Endothelial cell of umbilical vein (primary cell): Measurements from ENCODE around the gene RTCB. TPM values are rescaled to one million over a fixed set of nuclear protein-coding genes. Genes with fewer than 3 reads are reported as not detected.

Experiments used
- BruUV-seq: library from RNA; stranded (reverse); fragments of 400-500 nt; replicated peaks from 2 replicates; lab custom pipeline; 2021; lab: Mats Ljungman, UMichigan
- CTCF ChIA-PET: fragments of 300-600, 350-600 bp; sonication (Branson Sonifier 250); formaldehyde crosslinking; loops from one replicate; lab custom pipeline; 2021; ENCODE audit warnings: antibody characterized with exemption, inconsistent platforms; lab: Charles Lee
- POLR2A ChIA-PET: fragments of 300-600, 350-600 bp; sonication (Branson Sonifier 250); formaldehyde crosslinking; loops from one replicate; lab custom pipeline; 2021; ENCODE audit warnings: antibody characterized with exemption, inconsistent platforms; lab: Charles Lee
- DNase-seq: peaks from one replicate; pipeline ENCODE4 v3.0.0-alpha.2; 2011; ENCODE audit warnings: low read depth, low spot score
- FAIRE-seq: peaks from 2 replicates; lab custom pipeline; 2011; peaks lifted over from hg19 to GRCh38; lab: Jason Lieb, UNC
- H2AFZ ChIP-seq: 2 replicates; pipeline ENCODE4 v1.6.0; 2012; ENCODE audit warnings: low read depth, low read length, control low read depth, inconsistent platforms
- H3K27ac ChIP-seq: 2 replicates; pipeline ENCODE4 v1.5.1; 2011; ENCODE audit warnings: low read depth, mild to moderate bottlenecking, control low read depth, low read length, moderate library complexity; ENCODE audit not compliant: insufficient read depth
- H3K27me3 ChIP-seq, 2 experiments: 2 replicates each; pipeline versions ENCODE4 v1.6.0 to v1.6.1; 2011; ENCODE audit warnings: low read length in 2 of 2, mixed read lengths in 1 of 2; ENCODE audit not compliant: control insufficient read depth in 2 of 2, insufficient read depth in 2 of 2
- H3K36me3 ChIP-seq, 2 experiments: 2 replicates in 1 of 2; 3 replicates in 1 of 2; pipeline ENCODE4 v1.5.1; 2011; ENCODE audit warnings: low read length in 2 of 2, mild to moderate bottlenecking in 1 of 2, moderate library complexity in 1 of 2; ENCODE audit not compliant: control insufficient read depth in 2 of 2, insufficient read depth in 2 of 2; ENCODE audit errors: extremely low read depth in 1 of 2
- H3K4me1 ChIP-seq: 3 replicates; pipeline ENCODE4 v1.5.1; 2011; ENCODE audit warnings: mild to moderate bottlenecking, low read length; ENCODE audit not compliant: control insufficient read depth, insufficient read depth; ENCODE audit errors: extremely low read depth
- H3K4me2 ChIP-seq: 2 replicates; pipeline ENCODE4 v1.6.1; 2011; ENCODE audit warnings: low read length, control low read depth, mixed read lengths; ENCODE audit not compliant: insufficient read depth
- H3K4me3 ChIP-seq, 3 experiments: fragments of 200-600 bp in 1 of 3; sonication (generic), shearing (Covaris generic) in 1 of 3; replicated peaks in 1 of 3; 2 replicates each; pipeline ENCODE4 v1.5.1; 2011 to 2016; ENCODE audit warnings: control low read depth in 3 of 3, low read length in 3 of 3, mild to moderate bottlenecking in 2 of 3, inconsistent platforms in 1 of 3, low read depth in 1 of 3, moderate library complexity in 1 of 3; ENCODE audit not compliant: insufficient read depth in 1 of 3
- H3K79me2 ChIP-seq: 2 replicates; pipeline ENCODE4 v1.6.0; 2012; ENCODE audit warnings: low read length, inconsistent platforms; ENCODE audit not compliant: control insufficient read depth, insufficient read depth
- H3K9ac ChIP-seq: replicated peaks from 2 replicates; pipeline ENCODE3; 2011; ENCODE audit warnings: low read length, control low read depth; ENCODE audit not compliant: insufficient read depth; ENCODE audit errors: extremely low read depth
- H3K9me1 ChIP-seq: replicated peaks from 3 replicates; pipeline ENCODE4 v1.6.0; 2011; ENCODE audit warnings: mild to moderate bottlenecking, low read length; ENCODE audit not compliant: control insufficient read depth, insufficient read depth; ENCODE audit errors: extremely low read depth
- H3K9me3 ChIP-seq: replicated peaks from 2 replicates; pipeline ENCODE4 v1.5.1; 2012; ENCODE audit warnings: low read length, inconsistent platforms; ENCODE audit not compliant: control insufficient read depth, insufficient read depth
- H4K20me1 ChIP-seq: replicated peaks from 2 replicates; pipeline ENCODE3; 2011; ENCODE audit warnings: mild to moderate bottlenecking, low read length; ENCODE audit not compliant: control insufficient read depth, insufficient read depth; ENCODE audit errors: extremely low read depth
- EZH2 ChIP-seq: IDR thresholded peaks from 2 replicates; pipeline ENCODE4 v1.6.1; 2012; ENCODE audit warnings: borderline replicate concordance, low read depth, mild to moderate bottlenecking, moderate library complexity, low read length, inconsistent platforms; ENCODE audit not compliant: severe bottlenecking
- FOS ChIP-seq: IDR thresholded peaks from 2 replicates; pipeline ENCODE4 v1.6.1; 2011; ENCODE audit warnings: mild to moderate bottlenecking, low read length, moderate library complexity, borderline replicate concordance; ENCODE audit not compliant: insufficient read depth
- GATA2 ChIP-seq: IDR thresholded peaks from 2 replicates; pipeline ENCODE4 v1.7.0; 2011; ENCODE audit warnings: low read depth, mild to moderate bottlenecking, moderate library complexity, mixed read lengths, low read length; ENCODE audit not compliant: insufficient read length, insufficient read depth
- POLR2A ChIP-seq: IDR thresholded peaks from 2 replicates; pipeline ENCODE4 v1.6.1; 2012; ENCODE audit warnings: low read depth, mild to moderate bottlenecking, control low read depth, low read length
- dilution Hi-C: fragments of 300-500 bp; cut with MboI; formaldehyde crosslinking; loops from one replicate; pipeline ENCODE4 v1.15.0; 2019; ENCODE audit warnings: low sequenced_read_pairs; ENCODE audit not compliant: extremely low pct_ligation_motif_present
- intact Hi-C: fragments of 100-400 bp; cut with micrococcal nuclease; formaldehyde crosslinking; loops from one replicate; pipeline ENCODE4 v1.10.0; 2022
- polyA plus RNA-seq, 4 experiments: library from polyadenylated mRNA; depleted of rRNA in 3 of 4; stranded (reverse) in 3 of 4; unstranded in 1 of 4; fragments of >200 nt; gene quantifications; 2 replicates each; pipeline versions ENCODE4 v1.2.1 to v1.2.3, GENCODE V29; 2011 to 2012; ENCODE audit warnings: missing spikeins in 1 of 4
- total RNA-seq: library from RNA; stranded (reverse); gene quantifications from 2 replicates; pipeline ENCODE4 v1.2.3, GENCODE V29; 2021
- TF ChIP-seq, protein P1 (sequence below): IDR thresholded peaks from 2 replicates; pipeline ENCODE4 v1.6.1; 2011; ENCODE audit not compliant: insufficient read depth, insufficient read length
- TF ChIP-seq, protein P2 (sequence below), 2 donors: IDR thresholded peaks; 1 replicate in 1 of 2; 2 replicates in 1 of 2; pipeline ENCODE4 v1.5.1; 2011; ENCODE audit warnings: low read length in 2 of 2, mild to moderate bottlenecking in 2 of 2, moderate library complexity in 2 of 2, control low read depth in 1 of 2, inconsistent platforms in 1 of 2, low read depth in 1 of 2; ENCODE audit not compliant: insufficient read depth in 1 of 2; ENCODE audit errors: extremely low read depth in 1 of 2

Gene RTCB
- total and polyA plus RNA-seq, 2 donors (not counting 3 experiments of a cell fraction or from before 2014, with no cell fraction given), result 98.7 to 100 TPM

DNA sequence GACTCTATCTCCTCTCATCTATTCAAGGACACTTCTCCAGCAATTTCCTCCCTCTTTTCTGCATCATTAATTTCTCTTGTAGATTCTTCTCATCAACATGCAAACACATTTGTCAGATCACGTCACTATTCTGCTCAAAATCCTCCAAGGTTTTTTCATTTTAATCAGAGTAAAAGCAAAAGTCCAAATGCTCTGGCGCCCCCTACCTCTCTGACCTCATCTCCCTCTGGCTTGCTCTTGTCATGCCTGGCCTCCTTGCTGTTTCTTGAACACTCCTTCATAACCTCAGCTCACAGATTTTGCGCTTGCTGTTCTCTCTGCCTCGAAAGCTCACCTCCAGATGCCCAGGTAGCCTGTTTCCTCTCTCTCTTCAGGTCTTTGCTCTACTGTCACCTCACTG lies 22.4 kb downstream of the RTCB start:
- FAIRE-seq (peak; percentile 64), DNase-seq (peak; percentile 19)
- CTCF ChIA-PET, result interaction anchor here (1.1 to 2.1 kb wide), 9 partner anchors 9 to 412 kb away, joined by 3 to 8 read pairs (median 4); partner anchors contain the start of gene RTCB

More for the DNA sequence above, 22.4 kb downstream of the RTCB start:
- H3K9me1 ChIP-seq, result no peaks in the 10 kb centered on the region
- no peaks in the 10 kb centered on the region for H3K9me3 ChIP-seq
- POLR2A ChIA-PET, result no interaction called here
- BruUV-seq, result no TSS peak
- no peak overlapping the region for H2AFZ ChIP-seq
- TF ChIP-seq, protein P1, sequence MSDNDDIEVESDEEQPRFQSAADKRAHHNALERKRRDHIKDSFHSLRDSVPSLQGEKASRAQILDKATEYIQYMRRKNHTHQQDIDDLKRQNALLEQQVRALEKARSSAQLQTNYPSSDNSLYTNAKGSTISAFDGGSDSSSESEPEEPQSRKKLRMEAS, result no peak
- TF ChIP-seq GATA2, result no peak
- TF ChIP-seq FOS, result no peak
- TF ChIP-seq, protein P2, sequence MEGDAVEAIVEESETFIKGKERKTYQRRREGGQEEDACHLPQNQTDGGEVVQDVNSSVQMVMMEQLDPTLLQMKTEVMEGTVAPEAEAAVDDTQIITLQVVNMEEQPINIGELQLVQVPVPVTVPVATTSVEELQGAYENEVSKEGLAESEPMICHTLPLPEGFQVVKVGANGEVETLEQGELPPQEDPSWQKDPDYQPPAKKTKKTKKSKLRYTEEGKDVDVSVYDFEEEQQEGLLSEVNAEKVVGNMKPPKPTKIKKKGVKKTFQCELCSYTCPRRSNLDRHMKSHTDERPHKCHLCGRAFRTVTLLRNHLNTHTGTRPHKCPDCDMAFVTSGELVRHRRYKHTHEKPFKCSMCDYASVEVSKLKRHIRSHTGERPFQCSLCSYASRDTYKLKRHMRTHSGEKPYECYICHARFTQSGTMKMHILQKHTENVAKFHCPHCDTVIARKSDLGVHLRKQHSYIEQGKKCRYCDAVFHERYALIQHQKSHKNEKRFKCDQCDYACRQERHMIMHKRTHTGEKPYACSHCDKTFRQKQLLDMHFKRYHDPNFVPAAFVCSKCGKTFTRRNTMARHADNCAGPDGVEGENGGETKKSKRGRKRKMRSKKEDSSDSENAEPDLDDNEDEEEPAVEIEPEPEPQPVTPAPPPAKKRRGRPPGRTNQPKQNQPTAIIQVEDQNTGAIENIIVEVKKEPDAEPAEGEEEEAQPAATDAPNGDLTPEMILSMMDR (IDR thresholded peaks at IDR 0.05; ENCODE audit: extremely low read depth in 1 of 2, insufficient read depth in 1 of 2, low read depth in 1 of 2, low read length in 2 of 2), result peak; percentile 19 to 57
- no peak for TF ChIP-seq EZH2
- TF ChIP-seq POLR2A, result no peak
- H3K4me1 ChIP-seq, result no peaks in the 10 kb centered on the region
- no peaks in the 10 kb centered on the region for H3K79me2 ChIP-seq
- dilution Hi-C loops, result no loop called here
- no peak overlapping the region for H3K4me3 ChIP-seq
- no peaks in the 10 kb centered on the region for H3K27me3 ChIP-seq
- peaks cover 24 to 29% of the 10 kb centered on the region in 2 experiments for H3K36me3 ChIP-seq
- H4K20me1 ChIP-seq, result no peaks in the 10 kb centered on the region
- no peak overlapping the region for H3K9ac ChIP-seq
- H3K27ac ChIP-seq, result no peak overlapping the region
- H3K4me2 ChIP-seq, result no peak overlapping the region
- intact Hi-C loops, result no loop called here
